Esophagus muscularis mucosa (tissue), 4 donors: ENCODE results near the gene SCGB1C2. TPM values are rescaled to one million over a fixed set of nuclear protein-coding genes. Genes with fewer than 3 reads are reported as not detected.

Experiments
- DNase-seq: peaks from one replicate; pipeline ENCODE4 v3.0.0-alpha.2; 2017; ENCODE audit errors: extremely low spot score
- H3K27ac ChIP-seq, 4 donors: fragments of 200-600 bp; sonication (generic); replicated peaks in 1 of 4; 1 replicate in 3 of 4; 2 replicates in 1 of 4; pipeline ENCODE4 v1.5.1; 2016 to 2019; ENCODE audit warnings: mild to moderate bottlenecking in 1 of 4
- H3K27me3 ChIP-seq, 4 donors: fragments of 200-600 bp; sonication (generic); one replicate each; pipeline versions ENCODE4 v1.5.1 to v1.6.0; 2016 to 2019
- H3K36me3 ChIP-seq, 4 donors: fragments of 200-600 bp; sonication (generic); one replicate each; pipeline ENCODE4 v1.5.1; 2016 to 2019
- H3K4me1 ChIP-seq, 4 donors: fragments of 200-600 bp; sonication (generic); one replicate each; pipeline ENCODE4 v1.5.1; 2016 to 2019
- H3K4me3 ChIP-seq, 4 donors: fragments of 200-600 bp; sonication (generic); 1 replicate in 2 of 4; 2 replicates in 2 of 4; pipeline ENCODE4 v1.5.1; 2016 to 2019; ENCODE audit warnings: mild to moderate bottlenecking in 4 of 4, moderate library complexity in 1 of 4
- H3K9me3 ChIP-seq, 4 donors: fragments of 200-600 bp; sonication (generic); 1 replicate in 3 of 4; 2 replicates in 1 of 4; pipeline ENCODE4 v1.5.1; 2016 to 2019
- CTCF ChIP-seq, 3 experiments: fragments of 200-600 bp in 2 of 3; fragments of 450-650 bp in 1 of 3; sonication (generic) in 2 of 3; IDR thresholded peaks; one replicate each; pipeline ENCODE4 v1.5.1; 2017 to 2019; ENCODE audit warnings: antibody characterized with exemption in 3 of 3, mild to moderate bottlenecking in 2 of 3, moderate library complexity in 1 of 3
- EP300 ChIP-seq: sonication (generic); formaldehyde crosslinking; IDR thresholded peaks from one replicate; pipeline ENCODE4 v1.6.1; 2017; ENCODE audit warnings: antibody characterized with exemption
- POLR2A ChIP-seq: fragments of 450-650 bp; IDR thresholded peaks from one replicate; pipeline ENCODE4 v1.6.1; 2017; ENCODE audit warnings: antibody characterized with exemption, moderate library complexity, mild to moderate bottlenecking, low read depth
- POLR2AphosphoS5 ChIP-seq, 2 donors: sonication (generic); formaldehyde crosslinking; IDR thresholded peaks; one replicate each; pipeline ENCODE4 v1.6.1; 2017; ENCODE audit warnings: antibody characterized with exemption in 2 of 2
- WGBS: methylation state at CpG from one replicate; pipeline ENCODE4 v1.1.5; 2018; 5-methylcytosine and 5-hydroxymethylcytosine counted together
- intact Hi-C: fragments of 100-400 bp; cut with DNase I; formaldehyde crosslinking; loops from one replicate; pipeline ENCODE4 v1.15.1; 2023
- total RNA-seq, 4 donors: library from RNA; depleted of rRNA; stranded (reverse); fragments of >200 nt; gene quantifications; one replicate each; pipeline versions ENCODE4 v1.1.0 to v1.2.1, GENCODE V29; 2016

Gene SCGB1C2
- total RNA-seq, 4 donors from 2014 or later: not detected

GRCh38 chr17:181245-182049, 44.1 kb downstream of the SCGB1C2 start, which contains the start of gene DOC2B:
DOC2B (minus strand) TSS chr17:181650; CDS start chr17:181479, 171 bp downstream.
- DNase-seq: no peak

GRCh38 chr17:182050-182751, 44.8 kb downstream of the SCGB1C2 start:
- WGBS: 82% methylated on average over 11 of the region's 18 CpGs
- H3K27ac ChIP-seq: peak overlapping the region in 1 of 4 donors; percentile 16
- peaks cover 0 to 77% (median 12%) of the 10 kb centered on the region in 4 donors for H3K27me3 ChIP-seq
- H3K36me3 ChIP-seq: no peaks in the 10 kb centered on the region
- peaks cover 5 to 44% (median 28%) of the 10 kb centered on the region in 4 donors for H3K4me1 ChIP-seq
- no peaks in the 10 kb centered on the region for H3K9me3 ChIP-seq
- intact Hi-C loops: no loop called here
- TF ChIP-seq EP300: no peak
- no peak for TF ChIP-seq POLR2A
- TF ChIP-seq CTCF (IDR thresholded peaks at IDR 0.05): no peak
- no peak for TF ChIP-seq POLR2AphosphoS5 (IDR thresholded peaks at IDR 0.05)
- peak overlapping the region; percentile 49 to 63 (median 52) for H3K4me3 ChIP-seq
- DNase-seq: no peak

More at GRCh38 chr17:181245-182049, 44.1 kb downstream of the SCGB1C2 start, which contains the start of gene DOC2B:
- intact Hi-C loops: no loop called here
- peak within 1 kb of the TSS; percentile 49 to 63 (median 52) for H3K4me3 ChIP-seq
- peak within 1 kb of the TSS; percentile 56 to 78 (median 74) for H3K27ac ChIP-seq
- TF ChIP-seq CTCF (IDR thresholded peaks at IDR 0.05): no peak
- TF ChIP-seq EP300: no peak
- TF ChIP-seq POLR2A: no peak
- no peak for TF ChIP-seq POLR2AphosphoS5 (IDR thresholded peaks at IDR 0.05)
- no peaks in the 10 kb centered on the region for H3K9me3 ChIP-seq
- WGBS: 60% methylated on average over 1 of the region's 120 CpGs
- peaks cover 5 to 44% (median 28%) of the 10 kb centered on the region in 4 donors for H3K4me1 ChIP-seq
- H3K36me3 ChIP-seq: no peaks in the 10 kb centered on the region
- peaks cover 0 to 84% (median 12%) of the 10 kb centered on the region in 4 donors for H3K27me3 ChIP-seq

- Histone ChIP-seq H3K27ac (no peak overlapping the region), H3K27me3 (peaks cover 0 to 69% (median 12%) of the 10 kb centered on the region in 4 donors), H3K9me3 (no peaks in the 10 kb centered on the region), H3K36me3 (no peaks in the 10 kb centered on the region), H3K4me1 (peaks cover 5 to 44% (median 28%) of the 10 kb centered on the region in 4 donors), H3K4me3 (no peak overlapping the region)
- no peak for DNase-seq
- intact Hi-C loops: no loop called here
- TF ChIP-seq POLR2AphosphoS5 (IDR thresholded peaks at IDR 0.05): no peak
- TF ChIP-seq POLR2A: no peak
- TF ChIP-seq CTCF (IDR thresholded peaks at IDR 0.05): no peak
- no peak for TF ChIP-seq EP300
- 80% methylated on average over 8 of the region's 8 CpGs for WGBS
These were observed 45.7 kb downstream of the SCGB1C2 start for GRCh38 chr17:183021-183420.

GRCh38 chr17:185445-186138, 48.2 kb downstream of the SCGB1C2 start:
- intact Hi-C loops: no loop called here
- DNase-seq: no peak
- H3K4me3 ChIP-seq: no peak overlapping the region
- H3K27me3 ChIP-seq: peaks cover 0 to 44% (median 2%) of the 10 kb centered on the region in 4 donors
- H3K4me1 ChIP-seq: peaks cover 0 to 19% (median 10%) of the 10 kb centered on the region in 4 donors
- TF ChIP-seq EP300: no peak
- no peak for TF ChIP-seq POLR2A
- no peaks in the 10 kb centered on the region for H3K9me3 ChIP-seq
- H3K27ac ChIP-seq: peak overlapping the region in 1 of 4 donors; percentile 14
- H3K36me3 ChIP-seq: no peaks in the 10 kb centered on the region
- WGBS: 73% methylated on average over 14 of the region's 14 CpGs
